GM12874 (cell line): ENCODE results near the gene SLC22A31.
A peak's percentile ranks its signal among the peaks of the same experiment; 100 is the strongest.

Experiments used
- CTCF ChIP-seq: IDR thresholded peaks from 2 replicates; pipeline ENCODE4 v1.5.1; 2011; ENCODE audit warnings: low read depth, mild to moderate bottlenecking, control low read depth, low read length, moderate library complexity; ENCODE audit not compliant: insufficient read depth

The SLC22A31 gene

GRCh38 chr16:89221604-89222003 lies 21.3 kb upstream of the SLC22A31 start:
- no peak for TF ChIP-seq CTCF

DNA sequence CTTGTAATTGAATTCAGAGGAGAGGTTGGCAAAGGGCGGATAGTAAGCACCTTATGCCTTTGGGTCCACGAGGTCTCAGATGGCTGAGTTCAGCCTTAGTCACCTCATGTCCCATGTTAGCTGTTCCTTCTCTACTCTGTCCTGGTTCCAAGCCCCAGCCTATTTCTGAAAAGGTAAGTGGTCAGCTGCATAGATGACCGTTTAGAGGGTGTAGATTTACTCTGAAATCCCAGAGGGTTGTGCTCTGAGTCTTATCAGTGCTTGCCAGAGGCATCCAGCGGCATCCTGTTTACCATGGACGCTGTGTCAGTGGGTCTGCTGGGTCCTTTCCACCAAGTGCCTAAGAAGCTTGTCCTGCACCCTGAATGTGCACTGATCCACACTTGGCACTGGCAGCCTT lies 19.0 kb upstream of the SLC22A31 start:
- TF ChIP-seq CTCF: no peak

DNA sequence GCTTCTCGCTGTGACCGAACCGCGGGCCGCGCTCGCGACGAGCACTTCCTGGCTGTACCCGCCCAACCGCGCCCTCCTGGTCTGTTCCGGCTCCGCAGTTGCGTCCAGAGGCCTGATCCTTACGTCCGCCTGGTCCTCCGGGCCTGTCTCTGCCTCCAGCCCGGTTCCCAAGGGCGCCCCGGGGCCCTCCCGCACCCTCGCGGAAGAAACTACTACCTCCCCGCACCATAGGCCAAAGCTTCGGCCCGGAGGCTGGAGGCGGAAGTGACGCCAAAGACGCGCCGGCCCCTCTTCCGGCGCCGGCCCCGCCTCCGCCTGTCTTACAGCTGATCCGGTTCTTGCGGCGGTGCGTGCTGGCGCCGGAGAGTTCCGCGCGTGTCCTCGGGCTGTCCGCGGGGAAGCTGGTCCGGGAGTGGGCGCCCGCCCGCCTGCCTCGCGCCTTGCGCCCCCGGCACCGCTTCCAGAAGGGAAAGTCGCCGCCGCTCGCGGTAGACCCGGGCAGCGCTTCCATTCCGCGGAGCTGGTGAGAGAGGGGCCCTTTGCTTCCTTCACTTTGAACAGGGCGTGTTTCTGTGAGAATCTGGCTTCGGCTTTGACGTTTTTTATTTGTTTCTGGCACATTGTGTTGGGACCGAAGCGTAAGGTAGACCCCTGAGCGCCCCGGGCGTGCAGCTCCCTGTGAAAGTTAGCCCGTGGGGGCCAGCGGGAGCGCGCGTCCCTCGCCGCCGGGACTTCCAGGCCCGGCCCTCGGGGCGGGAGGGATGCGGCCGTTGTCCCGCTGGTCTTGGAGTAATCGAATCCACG lies 17.3 kb upstream of the SLC22A31 start, which contains the start of gene ZNF778:
Gene ZNF778, plus strand, starts transcription at position 316 of the 804 bp plus-strand sequence. CDS start 3,425 bp downstream, outside the sequence.
- TF ChIP-seq CTCF: no peak

GRCh38 chr16:89217138-89217387 lies 16.7 kb upstream of the SLC22A31 start:
- TF ChIP-seq CTCF: no peak

DNA sequence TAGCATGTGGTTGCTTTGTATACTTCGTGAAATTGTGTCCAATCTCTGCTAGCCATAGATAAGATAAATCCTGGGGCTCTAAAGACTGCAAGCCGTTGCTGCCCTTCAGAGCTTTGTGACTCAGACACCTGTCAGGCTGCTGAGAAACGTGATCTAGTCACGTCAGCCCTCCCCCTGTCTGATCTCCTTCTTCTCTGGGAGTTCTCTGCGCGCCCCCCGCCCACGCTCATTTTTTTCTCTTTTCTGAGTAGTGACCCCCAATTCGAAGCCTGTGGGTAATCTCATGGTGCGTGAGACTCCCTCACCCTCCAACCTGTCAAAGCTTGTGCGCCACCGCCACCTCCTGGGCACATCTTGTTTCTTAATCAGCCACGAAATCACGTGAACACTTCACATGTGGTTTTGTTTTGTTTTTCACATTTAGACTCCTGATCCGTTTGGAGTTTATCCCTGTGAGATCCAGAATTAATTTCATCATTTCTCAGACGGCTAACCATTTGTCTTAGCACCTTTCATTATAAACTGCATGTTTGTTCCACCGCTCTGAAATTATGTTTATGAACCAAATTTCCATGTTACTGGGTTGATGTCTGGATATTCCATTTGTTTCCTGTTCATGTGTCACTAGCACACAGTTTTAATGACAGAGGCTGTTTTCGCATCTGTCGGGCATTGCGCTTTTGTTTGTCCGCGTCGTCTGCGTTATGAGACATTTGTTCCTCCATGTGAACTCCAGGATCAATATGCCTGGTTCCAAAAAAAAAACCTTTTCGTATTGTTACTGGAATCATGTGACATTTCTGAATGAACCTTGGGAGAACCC lies 16.2 kb upstream of the SLC22A31 start:
- TF ChIP-seq CTCF: peak; percentile 69; the same call in 1 of the 2 replicates

DNA sequence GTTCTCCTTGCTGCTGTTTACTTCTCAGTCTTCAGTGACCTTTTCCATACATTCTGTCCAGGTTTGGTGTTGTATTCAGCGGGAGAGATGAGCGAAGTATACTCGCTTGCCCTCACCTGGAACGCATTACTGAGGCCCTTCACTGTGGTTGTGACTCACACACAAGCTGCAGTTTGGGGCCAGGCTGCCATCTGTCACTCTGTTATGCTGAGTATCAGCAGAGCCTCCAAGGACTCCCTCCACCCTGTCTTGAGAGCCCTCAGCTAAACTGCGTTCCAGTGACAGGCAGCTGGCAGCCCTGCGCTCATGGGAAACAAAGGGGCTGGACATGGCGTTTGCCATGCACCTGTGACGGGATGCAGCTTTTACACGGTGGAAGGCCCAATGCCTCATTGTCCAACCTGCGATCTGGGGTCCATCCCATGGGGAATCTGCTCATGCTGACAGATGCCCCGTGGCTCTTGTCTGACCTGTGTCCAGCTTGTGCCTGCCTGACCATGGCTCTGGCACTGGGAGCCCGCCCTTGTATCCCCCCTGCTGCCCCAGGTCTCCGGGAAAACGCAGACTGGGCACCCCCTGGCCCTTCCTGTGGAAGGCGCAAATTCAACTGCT lies 10.7 kb upstream of the SLC22A31 start:
- no peak for TF ChIP-seq CTCF

DNA sequence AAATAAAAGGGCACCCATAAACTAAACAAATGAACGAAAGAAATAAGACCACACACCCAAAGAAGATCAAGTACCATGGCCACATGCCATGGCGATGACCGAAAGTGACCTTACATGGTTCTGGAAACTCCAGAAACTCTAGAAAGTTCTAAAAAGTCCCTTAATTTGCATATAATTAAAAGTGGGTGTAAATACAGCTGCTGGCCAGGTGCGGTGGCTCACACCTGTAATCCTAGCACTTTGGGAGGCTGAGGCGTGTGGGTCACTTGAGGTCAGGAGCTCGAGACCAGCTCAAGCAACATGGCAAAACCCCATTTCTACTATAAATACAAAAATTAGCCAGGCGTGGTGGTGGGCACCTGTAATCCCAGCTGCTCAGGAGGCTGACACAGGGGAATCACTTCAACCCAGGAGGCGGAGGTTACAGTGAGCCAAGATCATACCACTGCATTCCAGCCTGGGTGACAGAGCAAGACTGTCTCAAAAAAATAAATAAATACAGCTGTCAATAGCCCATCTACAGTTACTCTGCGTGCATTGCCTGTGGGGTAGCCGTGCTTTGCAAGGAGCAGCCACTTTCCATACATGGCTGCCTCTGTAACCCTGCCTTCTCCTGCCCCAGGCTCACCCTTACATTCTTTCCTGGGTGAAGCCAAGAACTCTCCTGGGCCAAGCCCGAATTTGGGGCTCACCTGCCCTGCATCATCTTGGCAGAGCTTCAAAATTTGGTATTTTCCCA lies 10.0 kb upstream of the SLC22A31 start:
- TF ChIP-seq CTCF: no peak
